22Rv1 (cell line): ENCODE results near the gene AKAP6.

Experiments
- CTCF ChIP-seq: fragments of 450-650 bp; IDR thresholded peaks from 2 replicates; pipeline ENCODE4 v1.5.1; 2017; ENCODE audit warnings: mild to moderate bottlenecking
- ZFX ChIP-seq: fragments of 450-650 bp; IDR thresholded peaks from 2 replicates; pipeline ENCODE4 v1.6.1; 2017; ENCODE audit warnings: antibody characterized with exemption, borderline replicate concordance

- TF ChIP-seq CTCF = no peak
- no peak for TF ChIP-seq ZFX
Measured at GRCh38 chr14:32596390-32596789, 267.3 kb downstream of the AKAP6 start.
